ENCODE data around the gene LYZL6.
A peak's percentile ranks its signal among the peaks of the same experiment; 100 is the strongest.
"Not testable (repeated sequence)": the region's sequence is repeated elsewhere in the genome, so short reads cannot be mapped to it uniquely, and the experiment has no call there.

LYZL6 gene

DNA sequence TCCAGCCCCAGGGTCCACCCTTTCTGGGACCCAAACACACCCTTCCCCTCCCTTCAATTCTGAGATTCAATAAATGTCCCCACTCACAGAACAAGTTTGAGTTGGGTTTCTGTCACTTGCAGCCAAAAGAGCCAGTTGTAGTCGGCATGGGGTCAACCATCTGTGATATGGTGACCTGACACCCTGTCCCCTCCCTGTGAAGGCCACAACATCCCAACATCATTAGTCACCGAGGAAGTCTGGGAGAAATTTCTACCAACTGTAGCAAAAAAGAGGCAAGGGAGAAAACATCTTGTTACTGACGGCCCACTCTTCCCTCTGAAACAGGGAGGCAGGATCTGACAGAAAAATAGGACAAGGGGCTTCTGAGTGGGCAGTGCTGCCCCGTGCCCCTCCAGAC is 638 bp upstream of the LYZL6 start:
- no peak for DNase-seq

DNA sequence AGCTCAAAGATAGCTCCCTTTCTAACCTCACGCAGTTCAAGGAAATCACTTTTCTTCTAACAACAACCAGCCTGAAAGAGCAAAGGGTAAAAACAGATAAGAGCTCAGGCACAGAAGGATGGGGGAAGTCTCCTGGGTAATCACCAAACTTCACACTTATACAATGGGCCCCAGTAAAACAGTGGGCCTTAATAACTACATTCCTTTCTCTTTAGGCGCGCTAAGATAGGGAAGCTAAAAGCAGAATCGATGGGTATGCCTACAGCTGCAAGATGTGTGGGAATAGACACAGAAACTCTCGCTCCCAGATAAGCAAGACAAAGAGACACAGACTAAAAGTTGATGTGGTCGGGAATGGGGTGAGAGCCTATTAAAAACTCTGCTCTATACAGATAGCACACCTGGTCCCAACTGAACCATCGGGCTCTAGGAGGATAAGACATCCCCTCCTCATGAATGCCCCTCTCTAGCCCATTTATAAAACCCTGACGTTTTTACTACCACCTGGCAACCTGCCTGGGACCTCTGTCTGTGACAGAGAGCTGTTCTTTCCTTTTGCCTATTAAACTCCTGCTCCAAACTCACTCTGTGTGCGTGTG is 826 bp downstream of the LYZL6 start:
- DNase-seq, result no peak

DNA sequence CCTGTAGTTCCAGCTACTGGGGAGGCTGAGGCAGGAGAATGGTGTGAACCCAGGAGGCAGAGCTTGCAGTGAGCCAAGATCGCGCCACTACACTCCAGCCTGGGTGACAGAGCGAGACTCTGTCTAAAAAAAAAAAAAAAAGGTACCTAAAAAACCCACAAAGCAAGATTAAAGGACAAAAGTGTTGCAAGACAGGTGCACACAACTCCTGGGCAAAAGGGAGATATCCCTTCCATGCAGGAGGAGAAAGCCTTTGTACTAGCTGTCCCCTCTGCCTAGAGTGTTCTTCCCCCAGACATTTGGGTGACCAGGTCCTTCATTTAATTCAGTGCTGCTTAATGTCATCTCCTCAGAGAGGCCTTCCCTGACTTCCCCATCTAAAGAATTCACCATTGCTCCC is 5.0 kb downstream of the LYZL6 start:
- not testable (repeated sequence) for DNase-seq

DNA sequence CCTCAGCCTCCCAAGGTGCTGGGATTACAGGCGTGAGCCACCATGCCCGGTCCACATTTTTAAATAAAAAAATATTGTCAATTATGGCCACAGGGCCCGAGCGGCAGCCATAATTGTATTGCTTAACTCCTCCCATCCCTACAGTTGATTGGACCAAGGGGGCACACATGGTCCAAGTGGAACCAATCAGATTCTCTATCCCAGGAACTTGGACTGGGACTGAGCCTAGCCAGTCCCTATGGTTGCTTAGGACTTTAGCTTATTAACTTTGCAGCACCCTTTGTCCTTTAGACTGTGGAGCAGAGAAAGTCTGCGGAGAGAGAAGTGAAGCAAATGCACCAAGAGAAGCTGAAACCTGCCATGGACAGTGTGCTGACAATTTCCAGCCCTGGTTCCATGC is 7.5 kb downstream of the LYZL6 start:
- no peak for DNase-seq

- no peak for DNase-seq
Observed at GRCh38 chr17:35934760-35935159, 8.8 kb downstream of the LYZL6 start.

DNA sequence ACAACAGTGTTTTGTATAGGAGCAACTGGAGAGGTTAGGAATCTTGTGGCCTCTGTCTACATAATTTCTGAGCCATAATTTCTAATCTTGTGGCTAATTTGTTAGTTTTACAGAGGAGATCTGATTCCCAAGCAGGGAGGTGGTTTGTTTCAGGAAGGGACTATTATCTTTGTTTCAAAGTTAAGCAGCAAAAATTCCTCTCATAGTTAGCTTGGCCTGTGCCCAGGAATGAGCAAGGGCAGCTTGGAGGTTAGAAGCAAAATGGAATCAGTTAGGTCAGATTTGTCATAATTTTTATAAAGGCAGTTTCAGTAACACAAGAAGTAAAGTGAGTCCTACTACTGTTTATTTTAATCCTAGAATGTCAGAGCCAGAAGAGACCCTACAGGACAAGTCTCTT is 10.9 kb downstream of the LYZL6 start:
- no peak for DNase-seq

GRCh38 chr17:35931794-35932425 is 11.6 kb downstream of the LYZL6 start:
- no peak for DNase-seq

DNA sequence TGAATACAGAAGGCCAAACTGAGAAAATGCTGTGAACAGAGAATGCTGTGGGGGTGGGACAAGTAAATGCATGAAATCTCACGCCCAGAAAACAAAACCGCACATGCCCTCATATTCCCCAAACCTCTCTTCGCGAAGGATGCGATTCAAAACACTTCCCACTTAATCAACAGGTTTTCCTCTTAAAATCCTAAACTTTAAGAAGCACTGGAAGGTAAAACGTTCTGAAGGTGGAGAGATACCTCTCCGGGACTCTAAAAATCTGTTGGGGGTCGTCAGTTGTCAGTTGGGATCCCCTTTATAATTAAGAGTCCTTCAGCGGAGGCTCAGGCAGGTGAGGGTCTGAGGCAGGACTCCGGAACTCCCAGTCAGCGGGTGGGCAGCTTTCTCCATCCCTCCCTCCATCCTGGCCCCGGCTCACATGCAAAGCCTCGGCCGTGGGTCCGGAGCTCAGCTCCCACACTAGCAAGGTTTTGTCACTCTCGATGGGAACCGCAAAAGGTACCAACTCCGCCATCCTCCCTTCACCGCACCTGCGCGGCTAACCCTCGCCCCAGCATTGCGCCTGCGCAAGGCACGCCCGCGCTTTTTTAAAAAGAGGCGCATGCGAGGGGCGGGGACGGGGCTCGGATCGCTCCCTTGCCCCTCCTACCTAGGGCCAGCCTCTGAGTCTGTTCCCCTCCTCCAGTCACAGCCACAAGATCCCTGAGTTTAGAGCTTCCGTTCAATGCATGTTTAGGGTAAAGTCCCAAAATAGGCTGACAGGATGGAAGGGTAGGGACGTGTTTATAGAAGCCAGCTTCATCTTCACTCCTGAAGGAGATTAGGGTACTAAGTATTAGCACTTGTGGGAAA is 13.1 kb downstream of the LYZL6 start, which contains the start of gene RDM1:
Gene RDM1, minus strand, starts transcription at position 563 of the 855 bp plus-strand sequence. Its CDS starts 46 bp downstream, at position 517.
- DNase-seq, result peak; percentile 84

DNA sequence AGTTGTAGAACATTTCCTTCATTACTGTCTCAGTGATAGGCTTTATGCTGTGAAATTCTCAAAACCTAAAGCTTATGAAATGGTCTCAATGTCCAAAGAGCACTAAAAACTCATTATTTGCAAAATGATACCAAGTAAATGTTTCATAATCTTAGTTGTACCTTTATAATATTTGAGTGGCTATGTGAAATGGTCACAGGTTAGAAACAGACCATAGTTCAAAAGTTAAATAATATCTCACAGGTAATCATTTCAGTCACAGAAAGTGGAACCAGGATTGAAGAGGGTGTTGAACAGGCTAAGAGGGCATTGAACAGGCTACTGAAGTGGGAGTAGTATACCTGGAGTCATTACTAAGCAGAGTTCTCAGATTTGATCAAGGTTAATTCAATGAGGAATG is 15.8 kb downstream of the LYZL6 start:
- no peak for DNase-seq

- DNase-seq, result no peak
Observed at GRCh38 chr17:35923609-35924114, 19.9 kb downstream of the LYZL6 start.

- no peak for DNase-seq
Observed at GRCh38 chr17:35920229-35920628, 23.3 kb downstream of the LYZL6 start.

- DNase-seq, result no peak
Observed at GRCh38 chr17:35918665-35919064, 24.8 kb downstream of the LYZL6 start.

DNA sequence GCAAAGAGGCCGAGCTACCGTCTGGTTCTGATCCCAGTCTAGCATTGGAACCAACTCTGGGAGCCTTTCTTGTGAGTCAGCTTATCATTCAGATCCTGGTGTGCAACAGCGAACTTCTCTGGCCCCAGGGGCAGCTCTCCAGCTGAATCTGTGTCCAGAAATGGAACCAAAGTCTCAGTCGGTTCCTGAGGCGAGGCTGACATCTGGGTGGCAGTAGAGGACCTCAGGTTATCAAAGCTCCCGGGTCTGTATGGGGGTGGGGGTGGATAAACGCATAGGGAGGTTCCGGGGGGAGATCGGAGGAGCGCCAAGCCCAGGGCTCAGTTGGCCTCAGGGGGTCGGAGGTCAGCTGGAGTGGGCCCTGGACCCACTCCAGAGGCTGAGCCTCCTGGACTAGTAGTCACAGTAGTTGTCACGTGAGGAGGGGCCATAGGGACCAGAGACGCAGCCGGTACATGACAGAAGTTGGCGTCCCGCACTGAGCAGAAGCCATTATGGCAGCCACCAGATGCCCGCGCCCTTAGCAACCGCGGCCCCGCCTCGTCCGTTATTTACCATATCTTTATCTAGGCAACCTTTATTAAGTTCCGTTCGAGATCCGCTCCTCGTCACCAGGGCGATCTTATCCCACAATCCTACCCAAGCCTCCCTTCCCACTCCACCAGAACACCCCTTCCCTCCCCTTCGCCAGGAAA is 25.8 kb downstream of the LYZL6 start:
- no peak for DNase-seq

DNA sequence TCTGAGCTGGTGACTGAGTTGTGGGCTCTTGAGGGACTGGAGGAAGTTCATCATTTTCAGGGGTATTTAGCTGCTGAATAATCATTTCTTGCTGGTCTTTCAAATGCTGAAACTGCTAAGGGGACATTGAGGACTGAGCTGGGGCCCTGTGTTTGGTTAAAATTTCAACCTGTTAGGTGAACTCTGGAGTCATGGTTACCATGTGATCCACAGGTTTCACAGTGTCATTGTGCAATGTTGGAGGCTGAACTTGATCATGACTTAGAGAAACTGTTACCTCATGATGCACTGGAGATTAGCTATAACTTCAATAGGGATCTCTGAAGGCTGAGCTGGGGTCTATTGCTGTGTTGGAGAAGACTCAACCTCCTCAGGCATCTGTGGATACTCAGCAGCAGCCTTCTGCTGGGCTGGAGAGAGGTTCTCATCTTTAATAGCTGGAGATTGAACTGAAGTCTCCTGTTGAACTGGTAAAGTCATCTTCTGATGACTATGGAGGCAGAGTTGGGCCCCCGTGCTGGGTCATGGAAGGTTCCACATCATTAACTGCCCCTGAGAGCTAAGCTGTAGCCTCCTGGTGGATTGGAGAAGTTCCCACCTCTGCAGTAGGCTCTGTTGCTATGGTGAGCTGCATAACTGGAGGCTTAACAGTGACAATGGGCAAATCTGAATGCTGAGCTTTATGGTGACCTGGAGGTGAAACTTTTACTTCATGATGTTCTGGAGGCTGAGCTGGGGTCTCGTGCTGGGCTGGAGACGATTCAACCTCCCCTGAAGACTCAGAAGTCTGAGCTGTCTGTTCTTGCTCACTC is 28.2 kb downstream of the LYZL6 start:
- DNase-seq, result no peak

DNA sequence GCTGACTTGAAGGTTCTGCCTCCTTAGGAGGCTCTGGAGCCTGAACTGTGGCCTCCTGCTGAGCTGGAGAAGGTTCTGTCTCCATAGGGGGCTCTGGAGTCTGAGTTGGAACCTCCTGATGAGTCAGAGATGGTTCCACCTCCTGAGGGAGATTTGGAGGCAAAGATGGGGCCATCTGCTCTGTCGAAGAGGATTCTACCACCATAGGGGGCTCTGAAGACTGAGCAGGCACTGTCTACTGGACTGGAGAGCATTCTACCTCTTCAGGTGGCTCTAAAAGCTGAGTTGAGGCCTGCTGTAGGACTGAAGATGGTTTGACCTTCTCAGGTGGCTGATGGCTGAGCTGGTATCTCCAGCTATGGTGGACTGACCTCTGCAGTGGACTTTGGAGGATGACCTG is 29.2 kb downstream of the LYZL6 start:
- DNase-seq, result no peak

- DNase-seq, result no peak
Observed at GRCh38 chr17:35913609-35914008, 29.9 kb downstream of the LYZL6 start.

DNA sequence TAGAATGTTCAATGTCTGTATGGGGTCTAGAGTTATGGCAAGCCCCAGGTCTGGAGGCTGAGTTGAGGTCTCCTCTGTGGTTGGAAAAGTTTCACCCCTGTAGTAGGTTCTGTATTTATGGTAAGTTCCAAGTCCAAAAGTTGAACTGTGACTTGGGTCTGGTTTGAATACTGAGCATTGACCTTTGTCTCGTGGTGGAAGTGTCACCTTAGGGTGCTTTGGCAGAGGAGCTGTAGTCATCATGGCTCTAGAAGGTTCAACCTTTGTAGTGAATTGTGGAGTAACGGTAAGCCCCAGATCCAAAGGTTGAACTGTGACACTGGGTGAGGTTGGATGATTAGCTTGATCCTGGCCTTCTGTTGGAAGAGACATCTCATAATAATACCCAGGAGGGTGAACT is 30.6 kb downstream of the LYZL6 start:
- DNase-seq, result no peak

GRCh38 chr17:35912339-35912912 is 31.1 kb downstream of the LYZL6 start:
- DNase-seq, result no peak

DNA sequence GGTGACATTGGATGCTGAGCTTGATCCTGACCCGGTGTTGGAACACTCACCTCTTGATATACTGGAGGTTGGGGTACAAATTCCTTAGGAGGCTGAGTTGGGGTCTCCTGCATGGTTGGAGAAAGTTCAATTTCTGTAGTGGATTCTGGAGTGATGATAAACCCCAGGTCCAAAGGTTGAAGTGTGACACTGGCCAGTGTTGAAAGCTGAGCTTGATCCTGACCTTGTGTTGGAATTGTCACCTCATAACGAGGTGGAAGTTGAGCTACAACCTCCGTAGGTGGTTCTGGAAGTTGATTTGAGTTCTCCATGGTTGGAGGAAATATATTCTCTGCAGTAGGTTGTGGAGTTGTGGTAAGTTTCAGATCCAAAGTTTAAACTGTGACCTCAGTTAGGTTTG is 34.1 kb downstream of the LYZL6 start:
- no peak for DNase-seq

- DNase-seq, result no peak
Observed at GRCh38 chr17:35907691-35908090, 35.8 kb downstream of the LYZL6 start.

GRCh38 chr17:35906926-35907637 is 36.4 kb downstream of the LYZL6 start:
- DNase-seq, result peak; percentile 21

Data from CD4-positive, alpha-beta T cell treated with Interleukin-10 for 1 hour (primary cell).